COLO668 (cell line): ENCODE results near the gene WNK1.

ENCODE experiments used
- DNase-seq: peaks from one replicate; lab custom pipeline; 2025; ENCODE audit not compliant: unreplicated experiment; lab: John Stamatoyannopoulos, UW

WNK1 gene

GRCh38 chr12:851913-852312, 99.5 kb downstream of the WNK1 start:
- no peak for DNase-seq

- DNase-seq = no peak
Observed at GRCh38 chr12:852864-853263, 100.5 kb downstream of the WNK1 start.

GRCh38 chr12:857611-858010, 105.2 kb downstream of the WNK1 start:
- DNase-seq = no peak

GRCh38 chr12:862303-862911, 110.0 kb downstream of the WNK1 start:
- no peak for DNase-seq

GRCh38 chr12:863285-863684, 110.9 kb downstream of the WNK1 start:
- no peak for DNase-seq

GRCh38 chr12:865614-866013, 113.2 kb downstream of the WNK1 start:
- DNase-seq = no peak

GRCh38 chr12:867905-868304, 115.5 kb downstream of the WNK1 start:
- DNase-seq = no peak

GRCh38 chr12:868722-869121, 116.3 kb downstream of the WNK1 start:
- no peak for DNase-seq

- DNase-seq = no peak
Observed at GRCh38 chr12:870378-870777, 118.0 kb downstream of the WNK1 start.

GRCh38 chr12:873954-874353, 121.6 kb downstream of the WNK1 start:
- DNase-seq = no peak

GRCh38 chr12:879641-880040, 127.3 kb downstream of the WNK1 start:
- no peak for DNase-seq

- no peak for DNase-seq
Observed at GRCh38 chr12:880656-881055, 128.3 kb downstream of the WNK1 start.

- DNase-seq = no peak
Observed at GRCh38 chr12:884746-885414, 132.5 kb downstream of the WNK1 start.

GRCh38 chr12:885701-886100, 133.3 kb downstream of the WNK1 start:
- no peak for DNase-seq

- no peak for DNase-seq
Observed at GRCh38 chr12:886206-886605, 133.8 kb downstream of the WNK1 start.

GRCh38 chr12:894226-894625, 141.8 kb downstream of the WNK1 start:
- no peak for DNase-seq

GRCh38 chr12:896031-896430, 143.7 kb downstream of the WNK1 start:
- DNase-seq = no peak

GRCh38 chr12:897386-897785, 145.0 kb downstream of the WNK1 start:
- no peak for DNase-seq

- no peak for DNase-seq
Observed at GRCh38 chr12:902581-902980, 150.2 kb downstream of the WNK1 start.

- no peak for DNase-seq
Observed at GRCh38 chr12:903055-903454, 150.7 kb downstream of the WNK1 start.

- no peak for DNase-seq
Observed at GRCh38 chr12:904010-904414, 151.6 kb downstream of the WNK1 start.

- no peak for DNase-seq
Observed at GRCh38 chr12:905261-906031, 153.1 kb downstream of the WNK1 start.
